Adrenal gland (tissue), 5 donors: ENCODE data around the gene FAM170B.

Source experiments
- POLR2A ChIP-seq, 2 donors: fragments of 450-650 bp; IDR thresholded peaks; one replicate each; pipeline ENCODE4 v1.6.1; 2017; ENCODE audit warnings: antibody characterized with exemption in 2 of 2, mild to moderate bottlenecking in 2 of 2, moderate library complexity in 1 of 2
- TF ChIP-seq, protein P1 (sequence below), 6 experiments: fragments of 450-650 bp in 4 of 6; fragments of 200-600 bp in 2 of 6; sonication (generic) in 1 of 6; IDR thresholded peaks; 1 replicate in 5 of 6; 2 replicates in 1 of 6; pipeline versions ENCODE4 v1.5.1 to v1.8.0; 2016 to 2021; ENCODE audit warnings: antibody characterized with exemption in 6 of 6, mild to moderate bottlenecking in 2 of 6, moderate library complexity in 1 of 6
- donor health status: DM: no; HTN: no; CAD: no.

DNA sequence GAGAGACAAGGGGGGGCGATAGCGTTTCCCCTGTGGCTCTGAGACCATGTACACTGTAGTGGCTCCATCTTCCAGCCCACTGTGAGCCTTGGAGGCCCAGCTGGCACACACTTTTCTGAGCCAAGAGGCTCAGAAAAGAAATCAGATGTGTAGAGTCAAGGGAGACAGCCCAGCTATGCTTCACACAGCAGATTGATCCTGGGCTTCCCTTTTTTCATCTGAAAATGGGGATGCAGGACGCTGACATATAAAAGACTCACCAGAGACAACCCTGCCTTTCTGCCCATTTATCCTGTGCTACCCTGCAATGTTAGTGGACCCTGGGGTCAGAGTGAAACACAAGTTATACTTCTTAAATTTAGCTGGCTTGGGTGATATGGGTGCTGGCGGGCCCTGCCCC lies 40.0 kb upstream of the FAM170B start:
- TF ChIP-seq, protein P1, sequence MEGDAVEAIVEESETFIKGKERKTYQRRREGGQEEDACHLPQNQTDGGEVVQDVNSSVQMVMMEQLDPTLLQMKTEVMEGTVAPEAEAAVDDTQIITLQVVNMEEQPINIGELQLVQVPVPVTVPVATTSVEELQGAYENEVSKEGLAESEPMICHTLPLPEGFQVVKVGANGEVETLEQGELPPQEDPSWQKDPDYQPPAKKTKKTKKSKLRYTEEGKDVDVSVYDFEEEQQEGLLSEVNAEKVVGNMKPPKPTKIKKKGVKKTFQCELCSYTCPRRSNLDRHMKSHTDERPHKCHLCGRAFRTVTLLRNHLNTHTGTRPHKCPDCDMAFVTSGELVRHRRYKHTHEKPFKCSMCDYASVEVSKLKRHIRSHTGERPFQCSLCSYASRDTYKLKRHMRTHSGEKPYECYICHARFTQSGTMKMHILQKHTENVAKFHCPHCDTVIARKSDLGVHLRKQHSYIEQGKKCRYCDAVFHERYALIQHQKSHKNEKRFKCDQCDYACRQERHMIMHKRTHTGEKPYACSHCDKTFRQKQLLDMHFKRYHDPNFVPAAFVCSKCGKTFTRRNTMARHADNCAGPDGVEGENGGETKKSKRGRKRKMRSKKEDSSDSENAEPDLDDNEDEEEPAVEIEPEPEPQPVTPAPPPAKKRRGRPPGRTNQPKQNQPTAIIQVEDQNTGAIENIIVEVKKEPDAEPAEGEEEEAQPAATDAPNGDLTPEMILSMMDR (IDR thresholded peaks at IDR 0.05): no peak
- TF ChIP-seq POLR2A (IDR thresholded peaks at IDR 0.05): no peak
